Measurements from ENCODE around the gene TMA7.
"Not testable (repeated sequence)": the region's sequence is repeated elsewhere in the genome, so short reads cannot be mapped to it uniquely, and the experiment has no call there.

TMA7 gene

DNA sequence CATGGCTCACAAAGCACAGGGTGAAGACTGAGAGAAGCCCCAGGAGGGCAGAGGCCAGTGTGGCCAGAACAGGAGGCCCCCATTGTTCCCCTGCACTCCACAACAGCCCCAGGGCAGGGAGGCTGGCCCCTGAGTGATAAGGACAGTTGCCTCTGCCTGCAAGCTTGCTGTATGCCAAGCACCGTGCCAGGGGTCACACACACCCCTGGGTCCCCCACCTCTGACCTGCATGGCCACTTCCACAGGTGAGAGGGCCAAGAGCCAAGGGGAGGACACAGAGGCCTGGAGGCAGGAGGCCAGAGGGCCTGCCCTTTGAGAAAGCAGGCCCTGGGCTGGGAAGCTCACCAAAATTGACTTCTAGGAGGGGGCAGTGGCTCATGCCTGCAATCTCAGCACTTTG, 30.2 kb downstream of the TMA7 start:
- DNase-seq: no peak

DNA sequence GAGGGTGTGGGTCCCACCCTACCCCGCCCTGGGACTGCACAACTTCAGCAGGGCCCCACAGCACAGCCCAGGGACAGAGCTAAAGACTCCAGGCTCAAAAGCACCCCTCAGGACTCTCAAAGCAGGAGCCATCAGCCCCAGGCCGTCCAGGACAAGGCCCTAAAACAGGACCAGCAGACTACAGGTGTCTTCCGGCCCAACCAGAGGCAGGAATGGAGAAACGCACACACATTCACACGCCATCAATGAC, 32.5 kb downstream of the TMA7 start:
- DNase-seq: no peak

- peak; percentile 44 for DNase-seq
Measured at GRCh38 chr3:48472923-48473616, 33.0 kb downstream of the TMA7 start.

DNA sequence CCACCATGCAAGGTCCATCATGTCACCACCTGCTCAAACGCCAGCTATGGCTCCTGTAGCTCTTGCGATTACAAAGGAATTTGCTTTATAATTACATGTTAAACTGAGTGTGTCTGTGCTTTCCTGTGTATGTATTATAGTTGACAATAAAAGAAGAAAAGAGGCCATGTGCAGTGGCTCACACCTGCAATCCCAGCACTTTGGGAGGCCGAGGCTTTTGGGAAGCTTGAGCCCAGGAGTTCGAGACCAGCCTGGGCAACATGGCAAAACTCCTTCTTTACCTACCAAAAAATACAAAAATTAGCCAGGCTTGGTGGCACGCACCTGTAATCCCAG, 33.5 kb downstream of the TMA7 start:
- no peak for DNase-seq

DNA sequence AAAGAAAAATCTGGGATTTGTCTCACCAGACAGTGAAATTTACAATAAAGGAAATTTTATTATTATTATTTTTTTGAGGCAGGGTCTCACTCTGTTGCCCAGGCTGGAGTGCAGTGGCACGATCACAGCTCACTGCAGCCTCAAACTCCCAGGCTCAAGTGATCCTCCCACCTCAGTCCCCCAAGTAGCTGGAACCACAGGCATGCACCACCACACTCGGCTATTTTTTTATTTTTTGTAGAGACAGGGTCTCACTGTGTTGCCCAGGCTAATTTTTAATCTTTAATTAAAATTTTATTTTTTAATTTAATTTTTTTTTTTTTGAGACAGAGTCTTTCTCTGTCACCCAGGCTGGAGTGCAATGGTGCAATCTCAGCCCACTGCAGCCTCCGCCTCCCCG, 34.0 kb downstream of the TMA7 start:
- DNase-seq: not testable (repeated sequence)

GRCh38 chr3:48474619-48475018, 34.6 kb downstream of the TMA7 start:
- no peak for DNase-seq

DNA sequence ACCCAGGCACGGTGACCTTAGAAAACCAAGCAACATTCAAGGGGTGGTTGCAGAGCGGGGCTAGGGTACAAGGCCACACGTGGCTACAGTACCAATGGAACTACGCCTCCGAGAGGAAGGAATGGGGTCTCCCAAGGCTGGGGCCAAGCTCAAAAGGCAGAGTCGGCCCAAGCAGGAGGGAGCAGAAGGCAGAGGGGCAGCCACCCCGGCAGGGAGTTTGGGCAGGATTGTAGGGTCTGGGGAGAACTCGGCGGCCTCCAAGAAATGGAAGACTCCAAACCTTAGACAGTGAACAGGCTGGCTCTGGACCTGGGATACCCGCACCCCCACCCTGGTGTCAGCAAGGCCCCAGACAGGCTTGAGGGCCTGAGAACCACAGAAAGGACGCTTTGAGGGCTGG, 35.1 kb downstream of the TMA7 start:
- no peak for DNase-seq

GRCh38 chr3:48476426-48477053, 36.5 kb downstream of the TMA7 start:
- DNase-seq: no peak

DNA sequence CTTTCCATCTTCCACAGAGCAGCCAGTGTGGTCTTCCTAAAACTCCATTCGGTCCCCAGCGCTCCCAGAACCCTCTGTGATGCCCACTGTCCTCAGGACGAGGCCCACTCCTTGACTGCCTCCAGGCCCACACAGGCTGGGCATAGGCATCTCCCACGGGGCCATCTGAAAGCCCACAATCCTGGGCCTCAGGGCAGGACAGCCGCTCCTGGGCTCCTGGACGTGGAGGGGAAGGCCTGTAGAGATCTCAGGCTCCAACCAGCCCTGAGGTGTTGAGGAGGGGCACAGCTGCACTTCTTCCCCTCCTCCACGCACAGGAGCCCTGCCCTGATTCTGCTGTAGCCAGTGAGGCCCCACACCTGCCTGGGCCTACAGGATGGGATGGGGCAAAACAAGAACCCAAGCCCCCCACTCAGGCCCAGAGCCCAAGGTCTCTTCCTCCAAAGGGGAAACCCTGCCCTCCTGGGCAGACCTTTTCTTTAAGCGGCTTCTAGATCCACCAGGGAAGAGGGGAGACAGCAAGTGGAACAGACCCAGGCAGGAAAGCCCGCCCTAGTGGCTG, 38.0 kb downstream of the TMA7 start:
- no peak for DNase-seq

DNA sequence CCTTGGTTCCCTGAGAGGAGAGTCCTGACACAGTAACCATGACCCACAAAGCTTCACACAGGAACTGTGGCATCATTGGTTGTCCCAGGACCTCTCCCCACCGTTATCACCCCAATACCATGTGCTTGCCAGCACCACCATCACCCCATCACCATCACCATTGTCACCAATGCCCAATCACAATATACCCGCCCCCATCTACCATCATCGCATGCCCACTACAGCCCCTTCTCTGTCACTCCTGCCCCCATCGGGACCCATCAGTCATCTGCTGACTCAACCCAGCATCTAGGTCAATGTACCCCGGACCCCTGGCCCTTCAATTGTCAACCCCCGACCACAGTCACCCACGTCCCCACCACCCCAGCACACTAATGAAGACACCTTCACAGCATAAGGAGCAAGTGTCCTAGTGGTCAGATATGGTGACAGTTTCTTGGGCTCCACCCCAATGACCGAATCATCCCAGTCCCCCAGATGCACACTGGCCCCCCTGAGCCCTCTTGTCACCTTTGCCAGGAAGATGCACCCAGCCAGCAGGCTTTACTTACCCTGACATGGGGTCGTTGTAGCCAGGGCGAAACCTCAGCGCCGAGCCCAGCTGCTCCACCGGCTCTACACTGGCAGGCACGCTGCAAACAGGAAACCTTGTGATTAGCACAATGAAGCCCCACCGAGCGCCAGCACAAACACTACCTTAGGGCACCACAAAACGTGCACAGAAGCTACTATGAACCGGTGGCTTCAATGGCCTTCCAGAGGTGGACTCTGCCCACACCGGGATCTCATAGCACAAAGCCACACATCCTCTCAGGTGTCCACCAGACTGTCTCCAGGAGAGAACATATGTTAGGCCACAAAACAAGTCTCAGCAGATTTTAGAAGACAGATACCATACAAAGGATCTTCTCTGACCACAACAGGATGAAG, 38.8 kb downstream of the TMA7 start:
- DNase-seq: no peak

- not testable (repeated sequence) for DNase-seq
Measured at GRCh38 chr3:48480891-48481290, 40.8 kb downstream of the TMA7 start.

- not testable (repeated sequence) for DNase-seq
Measured at GRCh38 chr3:48482822-48483221, 42.8 kb downstream of the TMA7 start.

DNA sequence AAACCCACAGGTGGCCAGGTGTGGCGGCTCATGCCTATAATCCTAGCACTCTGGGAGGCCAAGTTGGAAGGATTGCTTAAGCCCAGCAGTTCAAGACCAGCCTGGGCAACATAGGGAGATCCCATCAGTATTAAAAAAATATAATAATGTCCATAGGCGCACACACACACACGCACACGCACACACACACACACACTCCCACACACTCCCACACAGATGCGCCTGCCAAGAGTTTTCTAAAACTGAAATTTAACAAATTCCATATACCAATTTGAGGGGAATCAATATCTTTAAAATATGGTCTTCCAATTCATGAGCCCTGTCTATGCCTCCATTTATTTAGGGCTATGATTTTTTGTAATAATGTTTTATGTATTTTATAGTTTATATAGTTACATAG, 46.9 kb downstream of the TMA7 start:
- no peak for DNase-seq

- no peak for DNase-seq
Measured at GRCh38 chr3:48492461-48493202, 52.6 kb downstream of the TMA7 start.

DNA sequence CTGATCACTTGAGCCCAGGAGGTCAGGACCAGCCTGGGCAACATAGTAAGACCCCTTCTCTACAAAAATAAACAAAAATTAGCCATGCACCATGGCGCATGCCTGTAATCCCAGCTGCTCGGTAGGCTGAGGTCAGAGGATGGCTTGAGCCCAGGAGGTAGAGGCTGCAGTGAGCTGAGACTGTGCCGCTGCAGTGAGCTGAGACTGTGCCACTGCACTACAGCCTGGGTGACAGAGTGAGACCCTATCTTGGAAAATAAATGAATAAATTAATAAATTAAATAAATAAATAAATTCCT, 53.1 kb downstream of the TMA7 start:
- DNase-seq: no peak

Measured in NCI-H1092 (cell line).